Colon (tissue), 2 donors: ENCODE data around the gene PAX4.
"Not testable (repeated sequence)": the region's sequence is repeated elsewhere in the genome, so short reads cannot be mapped to it uniquely, and the experiment has no call there.

Experiments
- FAIRE-seq: peaks from 2 replicates; lab custom pipeline; 2012; peaks lifted over from hg19 to GRCh38; lab: Jason Lieb, UNC
- donor health status: control.
- donor health status: control.

PAX4 gene

GRCh38 chr7:127585044-127585953 lies 32.6 kb downstream of the PAX4 start, which contains the start of gene GCC1:
Gene GCC1, minus strand, starts transcription at chr7:127585596. Its CDS starts 414 bp downstream, at chr7:127585182.
- no peak for FAIRE-seq

DNA sequence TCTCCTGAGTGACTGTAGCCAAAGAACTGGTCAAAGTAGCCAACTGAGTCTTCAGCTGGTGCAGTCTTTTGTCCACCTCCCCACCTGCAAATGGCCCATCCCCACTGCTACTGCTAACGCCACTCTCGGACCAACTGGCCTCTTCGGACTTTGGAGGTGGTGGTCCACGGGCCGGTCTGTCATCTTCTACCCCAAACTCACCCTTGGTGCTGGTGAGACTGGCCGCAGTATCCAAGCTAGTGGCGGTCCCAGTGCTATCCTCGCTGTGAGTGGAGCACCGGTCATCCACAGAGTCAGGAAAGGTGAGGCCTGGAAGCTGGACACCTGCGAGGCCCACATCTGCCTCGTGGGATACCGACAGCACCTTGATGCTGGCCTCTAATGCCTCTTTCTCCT lies 33.3 kb downstream of the PAX4 start:
- no peak for FAIRE-seq

DNA sequence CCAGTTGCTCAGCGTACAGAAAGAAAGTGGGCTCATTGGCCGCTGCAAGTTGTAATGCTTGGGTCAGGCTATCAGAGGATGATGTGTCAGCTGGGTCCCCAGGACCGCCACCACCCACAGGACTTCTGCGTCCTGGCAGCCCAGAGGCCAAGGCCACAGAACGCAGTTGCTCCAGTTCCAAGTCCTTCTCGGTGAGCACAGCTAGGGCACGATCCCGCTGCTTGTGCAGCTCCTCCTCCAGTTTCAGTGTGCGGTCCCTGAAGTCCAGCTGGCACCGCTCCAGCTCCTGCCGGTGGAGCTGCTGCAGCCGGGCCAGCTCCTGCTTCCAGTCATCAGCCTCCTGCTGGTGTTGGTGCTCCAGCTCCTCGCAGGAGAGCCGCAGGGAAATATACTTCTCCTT lies 35.6 kb downstream of the PAX4 start:
- no peak for FAIRE-seq

DNA sequence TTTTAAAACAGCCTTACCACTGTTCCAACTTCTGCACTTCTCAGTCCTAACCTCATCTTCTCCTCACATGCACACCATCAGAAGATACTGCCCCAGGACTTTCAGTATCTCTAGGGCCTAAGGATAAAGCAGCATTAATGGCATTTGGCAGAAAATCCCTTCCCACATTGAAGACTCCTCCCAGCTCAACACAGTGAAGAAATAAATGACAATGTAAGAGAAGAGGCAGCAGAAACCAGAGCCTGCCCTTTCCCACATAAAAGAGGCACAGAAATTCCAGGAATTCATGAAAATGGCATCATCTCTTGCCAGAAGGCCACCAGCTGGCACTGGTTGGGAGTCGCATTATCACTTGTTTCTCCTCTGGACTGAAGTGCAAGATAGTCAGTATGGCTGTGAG lies 36.2 kb downstream of the PAX4 start:
- FAIRE-seq = no peak

DNA sequence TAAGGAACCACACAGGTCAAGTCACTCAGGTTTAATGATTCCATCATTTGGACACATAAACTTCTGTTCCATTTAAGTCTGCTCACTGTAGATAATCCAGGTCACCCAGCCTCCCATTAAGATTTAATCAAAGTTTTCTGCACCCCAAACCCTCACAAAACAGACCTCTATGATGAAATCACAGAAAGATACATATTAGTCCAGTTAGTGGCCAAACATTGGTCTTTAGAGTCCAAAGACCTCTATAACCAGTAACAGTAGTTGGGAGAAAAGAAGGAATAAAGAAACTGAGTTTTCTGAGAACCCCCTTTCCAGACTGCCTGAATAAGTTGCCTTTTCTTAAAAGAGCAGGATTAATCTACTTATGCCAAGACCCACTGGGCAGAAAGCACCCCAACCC lies 37.3 kb downstream of the PAX4 start:
- no peak for FAIRE-seq

- no peak for FAIRE-seq
Measured at GRCh38 chr7:127578711-127579275, 39.1 kb downstream of the PAX4 start.

DNA sequence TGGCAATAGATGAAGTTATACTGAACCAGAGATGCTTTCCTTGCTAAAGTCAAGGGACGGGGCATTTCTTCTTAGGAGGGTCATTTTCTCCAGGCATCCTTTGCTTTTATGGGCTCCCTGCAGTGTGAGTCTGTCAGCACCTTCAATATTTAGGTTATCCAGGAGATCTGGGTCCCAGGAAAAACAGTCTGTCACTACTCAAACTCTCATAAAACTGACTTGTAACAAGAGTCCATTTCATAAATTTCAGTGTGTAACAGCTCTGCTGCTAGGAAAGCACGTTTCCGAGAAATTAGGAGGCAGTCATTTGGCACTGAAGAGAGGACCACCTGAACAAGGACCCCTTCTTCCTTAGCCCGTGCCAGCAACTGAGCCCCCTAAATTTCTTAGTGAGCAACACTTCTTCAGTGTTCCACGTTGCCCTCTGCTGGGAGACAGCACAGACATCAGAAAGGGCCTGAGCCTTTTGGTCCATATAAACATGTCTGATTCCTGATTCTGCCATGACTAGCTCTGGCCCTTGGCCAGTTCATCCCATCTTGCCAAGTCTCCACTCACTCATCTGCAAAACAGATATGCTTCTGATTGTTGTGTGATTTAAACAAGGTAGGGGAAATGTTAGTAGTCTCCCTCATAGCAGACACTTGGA lies 39.8 kb downstream of the PAX4 start:
- FAIRE-seq = no peak

DNA sequence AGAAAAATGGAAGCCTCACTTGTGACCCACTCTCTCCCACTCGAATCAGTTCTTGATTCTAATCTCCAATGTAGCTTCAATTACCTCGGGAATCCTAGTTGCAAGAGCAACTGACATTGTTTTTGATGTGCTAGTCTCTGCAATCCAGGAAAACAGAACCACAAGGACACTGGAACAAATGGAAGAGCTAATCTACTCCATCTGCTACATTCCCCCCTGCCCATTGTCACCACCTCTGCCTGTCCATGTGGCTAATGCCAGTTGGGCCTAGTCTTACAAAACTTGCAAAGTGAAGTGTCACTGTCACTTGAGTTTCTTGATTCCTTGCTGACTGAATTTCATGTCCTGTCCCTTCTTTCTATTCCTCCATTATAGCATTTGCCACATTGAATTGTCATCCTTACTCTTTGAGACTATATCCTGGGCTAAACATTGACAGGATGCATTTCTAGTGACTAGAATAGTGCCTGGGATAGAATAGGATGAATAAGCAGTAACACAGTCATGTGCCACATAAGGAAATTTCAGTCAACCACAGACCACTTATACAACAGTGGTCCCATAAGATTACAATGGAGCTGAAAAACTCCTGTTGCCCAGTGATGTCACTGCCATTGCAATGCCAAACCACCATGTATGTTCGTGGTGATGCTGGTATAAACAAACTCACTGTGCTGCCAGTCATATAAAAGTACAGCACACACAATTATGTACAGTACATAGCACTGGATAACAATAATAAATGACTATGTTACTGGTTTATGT lies 46.0 kb downstream of the PAX4 start:
- FAIRE-seq = no peak

DNA sequence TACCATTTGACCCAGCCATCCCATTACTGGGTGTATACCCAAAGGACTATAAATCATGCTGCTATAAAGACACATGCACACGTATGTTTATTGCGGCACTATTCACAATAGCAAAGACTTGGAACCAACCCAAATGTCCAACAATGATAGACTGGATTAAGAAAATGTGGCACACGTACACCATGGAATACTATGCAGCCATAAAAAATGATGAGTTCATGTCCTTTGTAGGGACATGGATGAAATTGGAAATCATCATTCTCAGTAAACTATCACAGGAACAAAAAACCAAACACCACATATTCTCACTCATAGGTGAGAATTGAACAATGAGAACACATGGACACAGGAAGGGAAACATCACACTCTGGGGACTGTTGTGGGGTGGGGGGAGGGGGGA lies 49.9 kb downstream of the PAX4 start:
- FAIRE-seq = not testable (repeated sequence)

DNA sequence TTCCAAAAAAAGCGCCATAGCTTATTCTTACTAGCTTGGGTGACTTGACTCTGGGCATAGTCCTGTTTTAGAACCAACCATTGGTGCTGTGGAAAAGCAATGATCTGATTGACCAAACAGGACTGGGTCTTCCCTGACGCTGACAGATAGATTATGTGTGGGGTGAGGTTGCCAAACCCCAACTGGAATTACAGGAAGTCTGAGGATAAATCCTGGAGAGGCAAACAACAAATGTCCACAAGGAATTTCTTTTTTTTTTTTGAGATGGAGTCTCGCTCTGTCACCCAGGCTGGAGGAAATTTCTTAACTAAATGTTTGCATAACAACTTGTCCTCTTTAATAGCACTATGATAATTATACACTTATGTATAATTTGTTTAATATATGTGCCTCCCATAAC lies 51.7 kb downstream of the PAX4 start:
- no peak for FAIRE-seq
